HG03439 (cell line): Measurements from ENCODE around the gene CCDC74B.
"Not testable (repeated sequence)": the region's sequence is repeated elsewhere in the genome, so short reads cannot be mapped to it uniquely, and the experiment has no call there.

Source experiments
- ATAC-seq: cut with Tn5 transposase; IDR thresholded peaks from one replicate; pipeline ENCODE4 v1.9.1; 2021; ENCODE audit warnings: mild to moderate bottlenecking, moderate library complexity; ENCODE audit not compliant: unreplicated experiment

CCDC74B gene

DNA sequence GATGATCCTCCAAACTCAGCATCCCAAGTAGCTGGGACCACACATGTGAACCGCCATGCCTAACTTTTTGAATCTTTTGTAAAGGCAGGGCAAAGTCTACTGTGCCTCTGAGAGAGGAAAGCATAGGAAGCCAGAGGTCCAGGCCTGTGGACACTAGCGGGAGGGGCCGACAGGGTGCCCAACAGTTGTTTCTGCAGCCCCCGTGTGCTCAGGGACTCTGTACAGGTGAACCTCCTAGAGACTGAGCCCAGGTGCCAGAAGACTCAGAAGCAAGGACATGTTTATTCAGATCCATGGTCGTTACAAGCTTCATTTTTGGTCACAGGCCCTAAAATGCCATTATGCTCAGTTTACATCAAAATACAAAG, 6.2 kb upstream of the CCDC74B start:
- ATAC-seq: not testable (repeated sequence)

DNA sequence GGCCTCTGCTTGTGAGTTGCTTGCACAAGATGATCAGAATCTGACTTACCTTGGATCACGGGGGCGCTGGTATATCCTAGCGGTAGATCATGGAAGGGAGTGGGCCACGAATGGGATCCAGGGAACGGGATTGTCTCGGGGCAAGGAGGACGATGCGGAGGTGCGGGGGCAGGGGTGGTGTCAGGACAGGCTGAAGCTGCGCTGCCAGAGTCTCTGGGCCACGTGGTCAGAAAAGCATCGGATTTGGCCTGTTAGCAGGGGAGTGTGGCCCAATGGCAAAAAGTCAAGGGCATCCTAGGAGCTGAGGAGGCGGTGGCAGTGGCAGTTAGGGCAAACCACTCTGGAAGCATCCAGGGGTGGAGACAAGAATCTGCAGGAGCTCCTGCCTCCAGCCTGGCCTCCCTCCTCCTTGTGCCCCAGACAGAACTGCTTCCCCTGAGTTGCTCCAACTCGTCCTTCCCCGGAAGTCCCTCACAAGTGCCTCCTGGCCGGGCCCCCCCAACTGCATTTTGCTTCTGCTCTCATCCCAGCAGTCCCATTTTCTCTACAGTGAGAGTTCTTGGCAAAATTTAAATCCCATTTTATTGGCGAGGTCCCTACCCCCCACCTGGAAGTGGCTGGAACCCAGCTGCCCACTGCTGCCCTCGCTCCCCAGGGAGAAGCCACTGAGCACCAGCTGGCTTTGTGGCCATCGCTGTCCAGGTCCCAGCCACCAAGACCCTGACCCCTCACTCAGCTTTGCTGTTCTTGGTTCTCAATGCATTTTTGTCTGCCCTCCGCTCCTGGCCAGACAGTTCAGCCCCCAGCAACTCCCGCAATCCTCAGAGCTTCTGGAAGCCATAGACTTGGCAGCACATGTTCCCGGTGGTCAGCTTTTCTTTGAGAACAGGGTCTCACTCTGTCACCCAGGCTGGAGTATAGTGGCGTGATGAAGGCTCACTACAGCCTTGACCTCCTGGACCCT, 5.6 kb upstream of the CCDC74B start:
- ATAC-seq: no peak

DNA sequence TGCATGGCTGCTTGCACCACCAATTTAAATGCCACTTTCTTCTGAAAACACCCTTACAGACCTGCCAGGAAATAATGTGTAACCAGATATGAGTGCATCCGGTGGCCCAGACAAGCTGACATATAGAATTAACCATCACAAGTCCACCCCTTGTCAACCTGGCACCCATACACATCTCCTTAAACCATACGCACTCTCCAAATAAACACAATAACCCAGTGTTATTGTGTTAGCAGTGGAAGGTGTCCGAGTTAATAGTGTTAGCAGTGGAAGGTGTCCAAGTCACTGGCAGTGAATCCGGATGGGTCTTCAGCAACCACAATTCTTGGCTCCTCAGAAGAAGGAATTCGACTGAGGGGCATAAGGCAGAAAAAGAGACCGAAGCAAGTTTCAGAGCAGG, 3.6 kb upstream of the CCDC74B start:
- not testable (repeated sequence) for ATAC-seq

DNA sequence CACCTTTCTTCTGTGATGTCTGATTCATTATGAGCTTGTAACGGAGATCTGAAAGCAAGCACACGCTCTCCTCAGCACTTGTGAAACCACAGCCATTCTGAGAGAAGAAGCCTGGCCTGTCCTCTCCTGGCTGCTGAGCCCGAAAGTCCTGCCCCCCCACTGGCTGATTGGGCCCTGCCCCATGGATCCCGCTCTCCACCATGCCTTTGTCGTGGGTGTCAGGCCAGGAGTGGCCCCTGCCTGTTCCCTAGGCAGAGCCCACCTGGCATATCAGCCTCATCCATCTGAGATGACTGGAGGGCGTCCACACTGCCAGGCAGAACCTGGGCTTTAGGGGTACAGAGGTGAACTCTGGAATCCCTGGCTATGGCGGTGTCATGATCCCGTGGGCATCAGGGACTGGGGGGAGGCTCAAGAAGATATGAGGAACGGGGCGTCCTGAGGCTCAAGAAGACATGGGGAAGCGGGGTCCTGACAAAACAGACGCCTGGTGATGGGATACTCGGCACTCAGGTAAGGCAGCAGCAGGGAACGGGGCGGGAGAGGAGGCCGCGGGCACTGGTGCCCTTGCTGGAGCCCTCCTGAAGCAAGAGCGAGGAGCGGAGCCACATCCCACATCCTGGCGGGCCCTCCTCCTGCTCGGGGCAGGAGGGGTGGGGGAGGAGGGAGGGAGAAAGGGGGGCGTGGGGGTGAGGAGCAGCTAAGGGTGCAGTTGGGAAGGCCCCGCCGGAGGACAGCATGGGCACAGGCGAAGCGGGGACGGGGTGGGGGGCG, 1.5 kb downstream of the CCDC74B start:
- peak; percentile 38 for ATAC-seq

DNA sequence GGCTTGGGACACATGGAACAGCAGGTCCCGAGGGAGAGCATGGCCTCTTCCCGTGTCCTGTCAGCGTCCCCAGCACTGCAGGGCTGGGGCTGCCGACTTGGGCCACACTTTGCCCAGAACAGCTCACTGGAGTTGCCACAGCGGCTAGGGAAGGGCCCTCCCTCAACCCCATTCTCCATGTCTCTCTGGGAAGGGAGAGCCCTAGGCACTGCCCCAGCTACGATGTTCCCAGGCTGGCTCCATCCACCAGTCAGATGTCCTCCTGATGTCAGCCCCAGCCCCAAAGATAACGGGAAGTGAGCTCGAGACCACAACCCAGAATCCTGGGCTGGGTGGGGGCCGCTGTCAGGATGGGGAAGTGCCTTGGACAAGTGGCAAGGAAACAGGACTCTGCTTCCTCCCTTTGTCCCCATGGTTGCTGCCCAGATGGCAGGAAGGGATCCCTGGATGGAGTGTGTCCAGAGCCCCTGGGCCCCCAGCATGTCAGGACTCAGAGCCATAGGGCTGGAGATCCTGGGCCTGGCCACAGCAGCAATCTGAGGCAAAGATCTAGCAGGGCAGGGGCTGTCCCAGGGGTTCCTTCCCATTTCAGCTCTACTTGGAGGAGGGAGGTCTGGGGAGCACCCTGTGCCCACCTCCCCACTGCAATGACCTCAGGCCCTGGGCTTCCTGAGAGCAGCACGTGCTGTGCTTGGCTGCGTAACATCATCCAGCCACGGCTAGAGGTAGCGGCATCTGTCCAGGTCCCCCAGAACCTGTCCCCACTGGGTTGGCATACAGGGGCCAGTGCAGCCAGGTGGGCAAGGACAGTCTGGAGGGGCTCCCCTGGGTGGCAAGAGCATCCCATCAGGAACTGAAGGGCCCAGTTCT, 2.3 kb downstream of the CCDC74B start:
- not testable (repeated sequence) for ATAC-seq

DNA sequence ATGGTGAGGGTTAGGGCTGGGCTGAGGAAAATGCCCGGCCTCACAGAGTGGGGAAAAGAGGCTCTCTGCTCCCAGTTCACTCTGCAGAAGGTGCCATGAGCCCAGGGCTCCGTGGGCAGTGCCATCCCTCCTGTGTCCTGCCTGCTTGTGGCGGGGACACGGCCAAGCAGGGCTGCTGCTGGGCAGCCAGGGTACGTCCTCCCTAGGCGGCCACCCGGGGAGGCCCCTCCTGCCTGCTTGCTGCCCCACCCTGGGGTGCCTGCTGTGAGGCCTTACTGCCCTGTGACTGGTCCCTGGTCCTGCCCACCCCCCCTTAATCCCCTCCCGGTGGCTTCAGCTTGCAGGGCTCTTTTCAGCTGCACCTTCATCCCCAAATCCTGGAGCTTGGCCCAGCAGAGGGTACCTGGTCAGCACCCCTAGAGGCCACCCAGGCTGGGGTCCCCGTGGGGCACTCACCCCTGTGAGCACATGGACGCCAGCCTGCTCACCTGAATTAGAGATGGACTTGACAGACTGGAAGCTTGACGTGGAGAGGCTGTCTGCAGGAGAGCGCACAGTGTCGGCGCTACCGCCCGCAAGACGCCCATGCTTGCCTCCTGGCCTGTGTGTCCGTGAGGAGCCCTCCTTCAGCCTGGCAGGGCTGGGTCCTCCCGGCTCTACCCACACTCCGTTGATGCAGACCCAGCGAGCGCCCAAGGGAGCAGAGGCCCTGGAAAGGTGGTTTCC, 3.1 kb downstream of the CCDC74B start:
- not testable (repeated sequence) for ATAC-seq

DNA sequence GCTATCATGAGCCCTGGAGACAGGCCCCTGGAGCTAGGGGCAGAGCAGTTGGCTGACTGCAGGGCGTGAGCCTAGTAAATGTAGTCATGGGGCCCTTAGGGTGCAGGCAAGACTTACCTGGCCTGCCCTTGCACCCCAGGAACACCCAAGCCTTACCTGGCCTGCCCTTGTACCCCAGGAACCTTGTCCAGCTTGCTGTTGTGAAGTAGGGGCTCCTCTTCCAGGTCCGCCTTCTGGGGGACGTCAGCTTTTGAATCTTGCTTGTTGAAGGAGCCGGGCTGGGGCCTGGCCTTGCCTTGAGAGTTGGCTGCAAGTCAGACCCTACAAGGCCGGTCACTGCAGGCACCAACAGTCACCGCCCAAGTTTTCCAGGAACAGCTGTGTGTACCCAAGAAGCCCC, 3.9 kb downstream of the CCDC74B start:
- ATAC-seq: not testable (repeated sequence)

DNA sequence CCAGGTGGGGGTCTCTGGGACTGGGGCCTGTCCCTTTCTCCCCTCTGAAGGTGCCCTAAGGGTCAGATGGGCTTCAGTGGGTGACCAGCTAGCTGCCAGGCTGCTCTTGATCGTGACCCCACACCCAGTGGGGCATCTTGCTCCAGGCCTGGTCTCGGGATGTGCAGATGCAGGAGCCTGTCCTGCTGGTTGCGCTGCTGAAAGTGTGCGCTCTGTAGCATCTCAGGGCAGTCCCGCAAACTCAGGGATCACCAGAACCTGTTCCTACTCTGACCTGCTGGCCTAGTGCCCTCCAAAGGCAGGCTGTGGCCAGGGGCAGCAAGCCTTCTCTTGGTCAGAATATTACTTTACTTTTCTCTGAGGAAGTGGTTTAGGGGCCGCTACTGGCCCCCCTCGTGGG, 4.4 kb downstream of the CCDC74B start:
- ATAC-seq: not testable (repeated sequence)

DNA sequence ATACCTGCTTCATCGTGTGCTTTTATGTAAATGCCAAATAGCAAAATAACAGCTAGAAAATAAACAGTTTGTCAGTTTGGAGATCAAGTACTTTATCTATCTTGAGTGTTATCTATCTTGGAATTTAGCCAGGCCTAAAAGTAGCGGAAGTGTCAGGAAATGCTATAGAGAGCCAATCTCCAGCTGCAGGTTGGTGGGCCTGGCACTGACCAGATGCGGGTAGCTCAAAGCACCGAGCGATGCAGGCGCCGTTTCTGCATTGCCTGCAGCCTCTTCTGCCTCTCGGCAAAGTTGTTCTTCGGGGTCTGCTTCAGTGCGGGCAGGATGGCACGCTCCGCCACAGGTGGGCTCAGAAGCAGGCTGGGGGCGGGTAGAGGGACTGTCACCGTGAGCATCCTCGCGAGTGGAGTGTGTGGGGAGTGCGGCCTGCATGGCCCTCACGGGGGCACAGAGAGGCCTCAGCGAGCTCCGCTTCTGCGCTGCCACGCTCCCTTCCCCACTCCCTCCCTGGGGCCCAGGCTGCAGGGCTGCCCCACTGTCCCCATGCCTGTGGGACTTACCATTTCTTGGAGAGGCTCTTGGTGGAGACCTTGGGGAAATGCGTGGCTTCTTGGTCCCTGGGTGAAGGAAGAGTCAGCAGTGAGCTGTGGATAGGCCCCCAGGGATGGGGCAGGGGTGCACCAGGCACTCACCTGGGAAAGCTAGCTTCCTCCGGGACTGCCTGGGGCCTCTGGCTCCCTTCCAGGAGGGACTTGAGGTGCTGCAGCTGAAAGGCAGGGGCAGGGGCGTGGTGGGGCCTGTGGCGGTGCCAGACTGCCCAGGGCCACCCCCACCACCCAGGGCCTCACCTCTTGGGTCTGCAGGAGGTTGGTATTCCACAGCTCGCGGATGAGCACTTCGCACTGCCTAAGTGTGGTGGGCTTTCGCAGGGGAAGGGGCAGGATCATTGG, 5.3 kb downstream of the CCDC74B start:
- ATAC-seq: not testable (repeated sequence)

DNA sequence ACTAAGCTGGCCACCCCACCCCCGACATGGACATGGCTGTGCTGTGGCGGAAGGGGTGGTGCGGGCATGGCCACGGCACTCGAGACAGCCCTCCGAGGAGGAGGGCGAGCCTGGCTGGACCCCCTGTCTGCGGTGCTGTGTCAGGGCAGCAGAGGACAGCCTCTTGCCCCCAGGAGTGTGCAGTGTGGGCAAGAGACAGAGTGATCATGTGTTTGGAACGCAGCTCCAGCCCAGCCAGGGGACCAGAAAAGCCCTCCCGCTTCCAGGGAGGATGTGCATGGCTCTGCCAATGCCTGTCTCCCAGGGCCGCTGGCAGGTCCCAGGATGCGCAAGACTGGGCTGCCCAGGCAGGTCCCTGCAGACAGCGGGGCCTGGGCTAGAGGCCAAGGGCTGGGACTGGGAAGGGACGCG, 6.1 kb downstream of the CCDC74B start:
- ATAC-seq: not testable (repeated sequence)

DNA sequence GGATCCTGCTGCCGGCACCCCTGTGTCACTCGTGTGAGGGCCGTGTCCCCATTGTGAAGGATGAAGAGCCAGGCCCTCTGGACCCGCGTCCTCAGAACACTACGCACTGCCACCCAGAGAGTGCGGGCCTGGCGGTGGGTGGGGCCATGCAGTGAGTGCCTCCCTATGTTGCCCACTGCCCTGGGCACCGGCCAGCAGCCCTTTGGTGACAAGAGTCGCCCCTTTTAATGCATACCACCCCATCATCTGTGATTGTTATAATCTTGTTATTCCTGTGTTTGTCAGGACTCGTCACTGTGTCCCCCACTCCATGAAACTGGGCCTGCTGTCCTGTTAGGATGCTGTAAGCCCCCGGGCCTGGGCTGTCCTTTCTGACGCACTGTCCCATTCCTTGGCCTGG, 6.6 kb downstream of the CCDC74B start:
- ATAC-seq: not testable (repeated sequence)

DNA sequence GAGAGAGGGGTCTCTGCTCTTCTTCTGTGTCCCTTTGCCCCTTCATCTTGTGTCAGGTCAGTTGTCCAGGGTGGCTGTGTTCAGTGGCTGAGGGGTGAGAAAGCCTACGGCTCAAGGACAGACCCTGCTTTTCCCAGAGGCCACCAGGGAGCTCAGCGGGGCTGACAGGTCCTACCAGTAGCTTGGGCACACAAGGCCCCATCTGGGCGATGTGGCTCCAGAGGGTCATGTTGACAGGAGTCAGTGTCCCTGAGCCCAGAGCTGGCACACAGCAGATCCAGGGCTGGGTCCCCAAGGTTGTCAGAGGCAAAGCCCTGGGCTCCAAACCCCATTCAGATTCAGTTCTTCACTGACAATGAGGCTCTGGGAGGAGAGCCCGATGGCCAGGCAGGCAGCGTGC, 7.8 kb downstream of the CCDC74B start:
- not testable (repeated sequence) for ATAC-seq

DNA sequence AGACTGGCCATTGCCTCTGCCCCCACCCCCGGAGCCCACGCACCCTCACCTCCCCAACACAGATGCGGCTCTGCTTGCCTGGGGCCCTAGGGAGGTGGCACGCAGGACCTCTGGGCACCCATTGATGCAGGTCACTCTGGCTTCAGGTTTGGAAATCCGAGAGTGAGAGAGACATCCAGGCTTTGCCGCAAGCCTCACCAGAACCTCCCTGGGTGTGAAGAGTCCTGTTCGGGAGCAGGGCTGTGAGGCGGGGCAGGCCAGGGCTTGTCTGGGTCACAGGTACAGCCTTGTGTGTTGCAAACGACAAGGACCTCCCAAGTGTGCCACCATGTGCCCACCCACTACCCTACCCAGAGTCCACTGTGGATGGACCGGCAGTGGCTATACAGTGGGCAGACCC, 8.4 kb downstream of the CCDC74B start:
- ATAC-seq: not testable (repeated sequence)

DNA sequence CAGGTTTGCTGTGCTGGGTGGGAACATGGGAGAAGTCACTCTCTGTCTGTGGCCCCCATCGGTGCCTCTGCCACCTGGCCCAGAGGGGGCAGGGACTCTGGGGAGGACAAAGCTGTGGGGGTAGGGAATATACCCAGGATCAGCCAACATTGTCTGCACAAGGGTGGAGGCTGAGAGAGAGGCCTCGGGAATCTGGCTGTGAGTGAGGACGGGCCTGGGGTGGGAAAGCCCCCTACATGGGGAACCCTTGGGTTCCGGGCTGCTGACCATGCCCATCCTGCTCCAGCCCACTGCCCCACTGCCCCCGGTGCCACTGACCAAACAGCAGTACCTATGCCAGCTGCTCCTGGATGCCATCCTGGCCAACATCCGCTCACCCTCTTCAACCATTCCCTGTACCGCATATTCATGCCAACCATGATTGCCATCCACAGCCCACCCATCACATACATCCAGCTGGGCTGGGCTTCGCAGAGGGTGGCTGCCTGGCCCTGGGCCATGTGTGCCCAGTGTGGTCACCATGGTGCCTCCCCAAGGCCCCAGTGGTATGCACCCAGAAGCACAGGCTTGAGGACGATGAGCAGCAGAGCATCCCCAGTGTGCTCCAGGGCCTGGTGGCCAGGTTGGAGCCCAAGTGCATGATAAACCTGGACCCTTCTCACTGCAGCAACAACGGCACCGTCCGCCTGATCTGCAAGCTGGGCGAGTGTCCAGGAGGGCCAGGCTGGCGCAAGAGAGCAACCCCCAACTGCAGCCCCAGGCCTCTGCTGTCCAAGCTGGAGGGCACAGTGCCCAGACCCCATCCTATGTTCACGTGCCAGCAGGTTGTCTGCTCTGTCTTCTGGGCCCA, 9.0 kb downstream of the CCDC74B start:
- ATAC-seq: no peak

DNA sequence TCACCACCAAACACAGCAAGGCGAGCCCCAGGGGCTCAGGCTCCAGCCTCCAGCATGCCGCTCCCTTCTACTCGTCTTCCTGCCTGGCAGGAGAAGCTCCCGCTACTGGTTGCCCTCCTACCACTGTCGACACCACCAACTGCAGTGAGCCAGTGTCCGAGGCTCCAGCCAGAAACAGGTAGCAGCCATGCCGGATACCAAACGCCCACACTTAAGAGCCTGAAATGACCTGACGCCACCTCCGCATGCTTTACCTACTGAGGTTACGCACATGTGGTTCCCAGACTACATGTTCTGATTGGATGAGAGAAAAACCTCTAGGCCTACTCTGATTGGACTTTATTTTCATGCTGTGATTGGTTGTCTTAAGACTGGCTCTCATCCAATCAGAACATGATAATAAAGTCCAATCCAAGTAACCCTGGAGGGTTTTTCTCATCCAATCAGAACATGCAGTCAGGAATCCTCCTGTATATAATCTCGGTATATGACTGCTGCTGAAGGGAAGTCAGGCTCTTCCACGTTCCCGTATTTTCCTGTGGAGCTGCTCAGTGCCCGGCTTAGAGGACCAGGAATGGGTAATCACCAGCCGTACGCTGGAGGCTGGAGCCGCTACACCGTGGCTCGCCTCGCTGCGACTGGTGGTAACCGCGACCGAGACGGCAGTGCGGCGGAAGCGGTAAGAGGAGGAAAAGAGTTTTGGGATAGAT, 15.6 kb downstream of the CCDC74B start, which contains the start of gene POTEF:
TSS of gene POTEF (minus strand) at position 103 of the 710 bp plus-strand sequence. CDS start 8,707 bp downstream, outside the sequence.
- ATAC-seq: not testable (repeated sequence)

DNA sequence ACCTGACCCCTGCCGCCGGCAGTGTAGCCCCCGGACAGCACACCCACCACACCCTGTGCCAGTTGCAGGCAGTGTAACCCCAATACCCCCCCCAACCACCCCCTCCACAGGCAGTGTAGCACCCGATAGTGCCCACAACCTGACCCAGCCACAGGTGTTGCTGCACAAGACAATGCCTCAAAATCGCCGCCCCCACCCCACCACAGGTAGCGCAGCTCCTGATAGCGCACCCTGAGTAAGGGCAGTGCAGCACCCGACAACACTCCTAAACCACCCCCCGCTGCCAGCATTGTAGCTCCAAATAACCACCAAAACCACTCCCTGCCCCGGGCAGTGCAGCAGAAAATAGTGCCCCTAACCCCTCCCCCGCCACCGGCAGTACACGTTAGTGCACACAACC, 16.4 kb downstream of the CCDC74B start:
- ATAC-seq: not testable (repeated sequence)

DNA sequence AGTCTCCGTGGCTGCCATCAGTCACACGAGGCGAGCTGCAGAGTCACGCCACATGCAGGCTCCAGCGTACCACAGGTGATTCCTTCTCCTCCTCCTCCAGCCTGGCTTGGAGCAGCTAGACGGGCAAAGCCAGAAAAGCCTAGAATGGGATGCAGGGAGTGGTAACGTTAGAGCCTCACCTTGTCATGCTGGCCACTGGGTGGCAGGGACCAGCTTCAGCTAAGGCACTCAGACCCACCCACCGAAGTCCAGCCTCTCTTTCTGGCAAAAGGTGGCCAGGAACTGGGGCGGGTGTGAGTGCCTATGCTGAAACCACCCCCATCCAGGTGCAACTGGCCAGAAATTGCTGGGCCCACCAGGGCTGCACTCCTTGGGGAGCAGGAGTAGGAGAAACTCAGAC, 17.2 kb downstream of the CCDC74B start:
- ATAC-seq: not testable (repeated sequence)
